HG03025 (cell line): ENCODE measurements around the gene CLEC4G.

Source experiments
- ATAC-seq: cut with Tn5 transposase; IDR thresholded peaks from one replicate; pipeline ENCODE4 v1.9.1; 2021; ENCODE audit warnings: mild to moderate bottlenecking, moderate library complexity; ENCODE audit not compliant: unreplicated experiment, low FRiP score

The CLEC4G gene

DNA sequence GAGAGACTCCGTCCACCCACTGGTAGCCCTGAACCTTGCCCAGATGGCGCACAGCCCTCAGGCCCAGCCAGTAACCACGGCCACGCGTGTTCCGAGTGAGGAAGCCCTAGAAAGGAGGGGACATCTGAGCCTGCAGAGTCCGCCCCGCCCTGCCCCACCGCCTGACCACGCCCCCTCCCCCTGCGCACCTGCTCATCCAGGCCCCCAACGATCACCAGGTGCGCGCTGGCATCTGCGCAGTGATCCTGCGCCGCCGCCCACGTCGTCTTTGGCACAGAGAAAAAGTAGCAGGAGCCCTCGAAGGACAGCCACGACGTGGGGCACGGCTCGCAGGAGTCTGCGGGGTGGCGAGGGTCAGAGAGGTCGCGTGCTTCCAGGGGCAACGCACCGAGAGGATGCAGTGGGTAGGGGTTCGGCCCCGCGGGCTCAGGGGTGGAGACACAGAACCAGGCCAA is 2.1 kb downstream of the CLEC4G start:
- no peak for ATAC-seq

DNA sequence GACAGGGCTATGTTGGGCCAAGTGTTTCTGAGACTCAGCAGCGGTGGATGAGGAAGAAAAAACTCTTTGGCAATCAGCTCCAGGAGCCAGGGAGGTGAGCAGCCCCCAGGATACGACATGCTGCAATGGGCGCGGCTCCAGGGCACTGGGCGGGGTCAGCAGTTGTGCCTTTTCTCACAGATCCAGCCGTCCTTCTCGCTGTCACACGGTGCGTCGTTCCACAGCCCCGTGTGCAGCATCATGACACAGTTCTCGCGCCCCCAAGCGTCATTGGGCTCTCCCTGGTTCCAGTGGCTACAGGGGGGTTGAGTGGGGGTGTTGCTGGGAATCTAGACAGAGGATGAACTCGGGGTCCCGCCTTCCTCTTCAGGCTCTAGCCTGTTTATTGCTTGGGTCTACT is 2.7 kb downstream of the CLEC4G start:
- ATAC-seq = no peak

DNA sequence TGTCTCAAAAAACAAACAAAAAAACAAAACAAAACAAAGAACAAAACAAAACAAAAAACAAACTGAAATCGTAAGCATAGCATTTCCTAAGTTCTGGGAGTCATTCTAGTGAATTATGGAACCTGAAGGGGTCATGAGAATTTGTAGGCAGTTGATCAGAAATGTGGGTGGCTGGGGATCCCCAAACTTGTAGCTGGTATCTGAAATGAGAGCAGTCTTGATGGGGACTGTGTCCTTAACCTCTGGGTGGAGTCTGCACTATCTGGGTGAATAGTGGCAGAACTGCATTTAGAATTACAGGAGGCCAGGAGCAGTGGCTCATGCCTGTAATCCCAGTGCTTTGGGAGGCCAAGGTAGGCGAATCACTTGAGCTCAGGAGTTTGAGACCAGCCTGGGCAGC is 6.1 kb downstream of the CLEC4G start:
- no peak for ATAC-seq

DNA sequence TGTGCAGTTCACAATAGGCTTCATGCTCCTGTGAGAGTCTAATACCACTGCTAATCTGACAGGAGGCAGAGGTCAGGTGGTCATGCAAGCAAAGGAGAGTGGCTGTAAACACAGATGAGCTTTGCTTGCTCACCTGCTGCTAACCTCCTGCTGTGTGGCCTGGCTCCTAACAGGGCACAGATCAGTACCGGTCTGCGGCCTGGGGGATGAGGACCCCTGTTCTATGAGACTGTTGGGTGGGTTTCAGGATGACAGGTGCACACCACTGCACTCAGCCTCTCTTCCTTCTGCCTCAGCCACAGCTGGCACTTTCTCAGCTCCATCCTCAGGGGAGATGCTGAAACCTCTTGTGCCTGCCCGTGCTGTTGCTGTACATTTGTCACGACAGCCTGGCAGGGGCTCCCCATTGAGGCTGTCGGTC is 9.7 kb downstream of the CLEC4G start:
- no peak for ATAC-seq

DNA sequence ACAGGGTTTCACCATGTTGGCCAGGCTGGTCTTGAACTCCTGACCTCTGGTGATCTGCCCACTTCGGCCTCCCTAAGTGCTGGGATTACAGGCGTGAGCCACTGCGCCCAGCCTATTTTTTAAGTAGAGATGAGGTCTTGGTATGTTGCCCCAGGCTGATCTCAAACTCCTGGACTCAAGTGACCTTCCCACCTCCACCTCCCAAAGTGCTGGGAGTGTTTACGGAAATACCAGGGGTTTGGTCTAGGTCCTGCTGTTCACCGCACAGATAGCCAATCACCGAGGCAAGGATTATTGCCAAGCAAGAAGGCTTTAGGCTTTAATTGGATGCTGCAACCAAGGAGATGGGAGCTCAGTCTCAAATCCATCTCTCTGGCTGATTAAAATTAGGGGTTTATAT is 11.6 kb downstream of the CLEC4G start:
- ATAC-seq = no peak

DNA sequence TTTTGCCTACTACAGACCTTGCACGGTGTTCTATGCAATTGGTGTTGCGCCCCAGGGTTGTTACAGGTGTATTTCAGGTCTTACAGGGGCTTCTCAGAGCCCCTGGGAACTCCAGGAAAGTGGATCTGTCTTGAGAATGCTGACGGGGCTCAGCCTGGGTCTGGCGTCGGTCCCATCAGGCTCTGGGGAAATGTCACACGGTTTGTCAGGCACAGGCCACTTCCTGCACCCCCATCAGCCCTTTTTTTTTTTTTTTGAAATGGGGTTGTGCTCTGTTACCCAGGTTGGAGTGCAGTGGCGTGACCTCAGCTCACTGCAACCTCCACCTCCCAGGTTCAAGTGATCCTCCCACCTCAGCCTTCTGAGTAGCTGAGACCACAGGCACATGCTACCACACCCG is 13.2 kb downstream of the CLEC4G start:
- no peak for ATAC-seq

DNA sequence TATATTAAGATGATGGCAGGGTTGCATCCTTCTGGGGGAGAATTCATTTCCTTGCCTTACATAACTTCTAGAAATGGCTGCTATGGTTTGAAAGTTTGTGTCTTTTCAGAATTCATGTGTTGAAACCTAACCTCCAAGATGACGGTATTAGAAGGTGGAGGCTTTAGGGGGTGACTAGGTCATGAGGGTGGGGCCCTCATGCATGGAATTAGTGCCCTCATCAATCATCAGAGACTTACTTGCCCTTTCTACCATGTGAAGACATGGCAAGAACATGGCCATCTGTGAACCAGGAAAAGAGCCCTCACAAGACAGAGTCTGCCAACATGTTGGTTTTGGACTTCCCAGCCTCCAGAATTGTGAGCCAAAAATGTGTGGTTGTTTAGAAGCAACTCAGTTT is 15.1 kb downstream of the CLEC4G start:
- ATAC-seq = no peak

DNA sequence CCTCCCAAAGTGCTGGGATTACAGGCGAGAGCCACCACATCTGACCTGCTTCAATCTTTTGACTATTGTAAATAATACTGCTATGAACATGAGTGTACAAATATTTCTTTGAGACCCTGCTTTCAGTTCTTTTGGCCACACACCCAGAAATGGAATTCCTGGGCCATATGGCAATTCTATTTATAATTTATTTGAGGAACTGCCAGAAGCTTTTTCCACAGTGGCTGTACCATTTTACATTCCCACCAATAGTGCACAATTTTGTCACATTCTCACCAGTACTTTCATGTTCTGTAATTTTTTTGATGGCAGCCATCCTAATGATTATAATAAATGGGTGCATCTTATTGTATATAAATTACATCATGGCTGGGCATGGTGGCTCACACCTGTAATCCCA is 16.2 kb downstream of the CLEC4G start:
- no peak for ATAC-seq

DNA sequence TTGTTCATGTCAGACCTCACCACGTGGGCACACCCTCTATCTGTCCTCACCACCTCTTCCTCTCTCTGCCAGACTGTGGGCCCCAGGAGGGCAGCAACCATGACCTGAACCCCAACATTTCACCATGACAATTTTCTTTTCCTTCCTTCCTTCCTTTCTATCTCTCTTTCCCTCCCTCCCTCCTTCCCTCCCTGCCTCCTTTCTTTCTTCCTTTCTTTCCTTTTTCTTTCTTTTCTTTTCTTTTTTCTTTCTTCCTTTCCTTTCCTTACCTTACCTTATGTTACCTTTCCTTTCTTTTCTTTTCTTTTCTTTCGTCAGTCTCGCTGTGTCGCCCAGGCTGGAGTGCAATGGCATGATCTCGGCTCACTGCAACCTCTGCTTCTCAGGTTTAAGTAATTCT is 21.3 kb downstream of the CLEC4G start:
- ATAC-seq = no peak

DNA sequence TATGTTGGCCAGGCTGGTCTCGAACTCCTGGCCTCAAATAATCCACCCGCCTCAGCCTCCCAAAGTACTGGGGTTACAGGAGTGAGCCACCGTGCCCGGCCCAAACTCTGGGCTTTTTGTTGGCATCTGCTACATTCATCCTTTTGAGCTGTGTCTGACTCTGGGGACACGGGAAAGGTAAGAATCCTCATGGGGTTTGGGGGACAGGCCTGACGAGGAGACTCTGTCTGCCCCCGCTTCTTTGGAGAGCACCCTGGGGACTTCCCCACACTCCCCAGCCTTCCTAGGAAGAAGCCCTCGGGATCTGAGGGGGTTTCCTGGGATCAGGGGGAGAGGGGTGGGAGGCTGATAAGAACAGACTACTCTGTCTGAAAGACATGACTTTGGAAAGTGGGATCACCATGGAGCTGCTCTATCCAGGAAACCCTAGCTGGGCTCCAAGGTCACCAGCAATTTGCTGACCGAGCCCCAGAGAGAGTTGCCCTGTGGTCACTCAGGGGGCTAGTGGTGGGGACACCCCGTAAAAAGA is 21.9 kb downstream of the CLEC4G start:
- ATAC-seq = no peak

DNA sequence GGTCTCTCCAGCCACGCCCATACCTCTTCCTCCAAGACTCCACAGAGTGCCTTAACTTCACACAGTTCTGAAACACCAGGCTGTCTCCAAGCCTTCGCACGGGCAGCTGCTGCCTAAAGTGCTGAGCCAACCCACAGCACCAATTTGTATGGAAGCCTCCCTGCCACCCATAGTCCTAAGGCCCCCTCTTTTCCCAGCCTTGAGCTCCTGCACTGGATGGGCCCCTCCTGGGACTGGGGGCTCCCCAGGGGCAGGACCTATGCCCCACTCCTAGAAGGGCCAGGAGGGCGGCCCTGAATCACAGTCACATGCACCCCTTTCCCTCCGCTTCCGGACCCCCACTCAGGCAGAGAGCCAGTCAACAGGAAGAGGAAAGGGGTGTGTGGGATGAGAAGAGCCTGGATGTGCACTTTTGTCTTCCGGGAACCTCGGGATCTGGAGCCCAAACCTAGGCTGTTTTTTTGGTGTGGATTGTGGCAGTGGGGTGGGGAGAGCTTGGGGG is 24.9 kb downstream of the CLEC4G start:
- ATAC-seq = no peak

DNA sequence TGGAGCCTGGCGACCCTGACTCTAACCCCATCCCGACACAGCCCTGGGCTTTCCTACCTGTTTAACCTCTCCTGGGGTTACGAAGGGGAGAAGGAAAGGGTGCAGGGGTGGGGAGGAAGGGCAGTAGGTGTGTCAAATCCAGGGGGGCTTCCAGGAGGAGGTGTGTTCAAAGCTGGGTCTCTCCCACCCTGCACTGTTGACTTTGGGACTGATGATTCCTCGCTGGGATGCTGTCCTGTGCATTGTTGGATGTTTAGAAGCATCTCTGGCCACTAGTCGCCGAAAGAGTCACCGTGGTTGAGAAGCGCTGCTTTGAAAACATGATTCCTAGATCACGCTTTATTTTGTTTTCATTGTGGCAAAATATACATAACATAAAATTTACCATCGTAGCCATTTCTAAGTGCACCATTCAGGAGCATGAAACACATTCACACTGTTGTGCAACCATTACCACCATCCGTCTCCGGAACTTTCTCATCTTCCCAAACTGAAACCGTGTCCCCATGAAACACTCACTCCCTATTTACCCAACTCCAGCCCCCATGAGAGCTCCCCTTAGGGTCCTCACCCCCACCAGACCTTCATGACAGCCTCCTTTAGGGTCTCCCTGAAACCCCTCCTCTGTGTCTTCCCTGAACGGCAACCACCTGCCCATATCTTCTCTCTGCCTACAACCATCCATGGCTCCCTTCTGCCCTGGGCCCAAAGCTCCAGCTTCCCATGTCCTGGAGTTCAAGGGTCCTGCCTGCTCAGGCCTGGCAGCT is 25.5 kb downstream of the CLEC4G start:
- no peak for ATAC-seq

DNA sequence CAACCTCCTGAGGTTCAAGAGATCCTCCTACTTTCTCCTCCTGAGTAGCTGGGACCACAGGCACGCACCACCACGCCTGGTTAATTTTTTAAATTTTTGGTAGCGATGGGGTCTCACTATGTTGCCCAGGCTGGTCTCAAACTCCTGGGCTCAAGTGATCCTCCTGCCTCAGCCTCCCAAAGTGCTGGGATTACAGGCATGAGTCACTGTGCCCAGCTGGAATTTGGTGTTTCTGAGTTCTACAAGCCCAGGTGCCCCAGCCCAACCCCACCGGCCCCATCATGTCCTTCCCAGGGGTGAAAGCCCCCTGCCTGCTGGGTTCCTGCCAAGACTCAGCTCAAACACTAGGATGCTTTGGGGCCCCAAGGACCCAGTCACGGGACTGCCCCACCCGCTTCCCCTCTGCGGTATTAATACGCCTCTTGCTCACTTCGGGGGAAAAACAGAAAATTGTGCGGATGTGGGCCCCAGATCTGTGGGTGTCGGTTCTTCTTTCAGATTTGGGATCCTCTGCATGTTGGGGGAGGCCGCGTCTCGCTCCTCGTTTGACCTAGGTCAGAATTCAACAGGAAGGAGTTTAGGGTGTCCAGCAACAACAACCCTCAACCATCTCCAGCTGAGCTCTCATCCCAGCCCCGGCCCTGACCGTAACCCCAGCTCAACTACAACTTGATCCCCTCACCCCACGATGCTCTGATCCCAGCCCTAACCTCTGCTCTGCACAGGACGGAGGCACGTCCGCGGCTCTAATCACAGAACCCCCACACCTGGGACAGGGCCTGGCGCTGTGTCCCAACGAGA is 26.3 kb downstream of the CLEC4G start:
- ATAC-seq = no peak

DNA sequence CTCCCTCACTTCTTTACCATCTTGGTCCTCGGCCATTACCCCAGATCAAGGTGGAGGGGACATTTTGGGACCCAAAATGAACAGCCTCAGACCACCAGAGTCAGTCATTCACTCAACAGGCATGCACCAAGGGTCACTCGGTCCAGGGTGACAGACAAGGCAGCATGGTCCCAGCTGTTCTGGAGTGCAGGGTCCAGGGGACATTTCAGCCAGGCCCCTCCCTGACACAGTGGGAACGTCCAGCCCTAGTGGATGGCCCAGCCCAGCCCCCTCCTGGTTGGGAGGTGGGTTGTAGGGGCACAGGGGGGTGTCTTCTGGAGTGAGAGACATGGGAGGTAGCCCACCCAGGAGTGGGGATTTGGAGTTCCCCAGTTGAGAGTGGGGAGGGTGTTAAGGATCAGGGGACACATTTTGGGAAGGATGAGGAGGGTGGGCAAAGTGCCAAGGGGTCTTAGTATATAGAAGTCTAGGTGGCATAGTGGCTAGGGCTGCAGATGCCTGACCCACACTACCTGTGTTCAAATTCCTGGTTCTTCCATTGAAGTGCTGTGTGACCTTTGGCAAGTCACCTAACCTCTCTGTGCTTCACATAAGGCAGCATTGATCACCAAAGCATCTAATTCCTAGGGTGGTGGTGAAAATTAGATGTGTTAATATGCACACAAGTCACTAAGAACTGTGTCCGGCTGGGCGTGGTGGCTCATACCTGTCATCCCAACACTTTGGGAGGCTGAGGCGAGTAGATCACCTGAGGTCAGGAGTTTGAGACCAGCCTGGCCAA is 27.4 kb downstream of the CLEC4G start:
- ATAC-seq = no peak

DNA sequence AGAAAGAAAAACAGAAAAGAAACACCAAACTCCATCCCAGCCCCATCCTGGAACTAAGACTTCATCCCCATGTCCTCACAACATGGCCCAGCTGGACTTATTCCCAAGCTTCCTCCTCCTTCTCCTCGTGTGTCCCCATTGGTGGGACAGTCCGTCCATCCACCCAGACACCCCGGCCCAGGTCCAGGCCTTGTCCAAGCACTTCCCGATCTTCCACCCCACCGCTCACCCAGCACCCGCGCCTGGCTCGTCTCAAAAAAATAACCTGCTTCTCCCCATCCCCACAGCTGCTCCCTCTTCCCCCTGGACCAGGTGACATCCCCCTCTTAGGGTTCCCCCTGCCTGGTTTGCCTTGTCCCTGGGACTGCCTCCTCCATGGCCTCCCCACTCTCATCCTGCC is 28.6 kb downstream of the CLEC4G start:
- no peak for ATAC-seq

DNA sequence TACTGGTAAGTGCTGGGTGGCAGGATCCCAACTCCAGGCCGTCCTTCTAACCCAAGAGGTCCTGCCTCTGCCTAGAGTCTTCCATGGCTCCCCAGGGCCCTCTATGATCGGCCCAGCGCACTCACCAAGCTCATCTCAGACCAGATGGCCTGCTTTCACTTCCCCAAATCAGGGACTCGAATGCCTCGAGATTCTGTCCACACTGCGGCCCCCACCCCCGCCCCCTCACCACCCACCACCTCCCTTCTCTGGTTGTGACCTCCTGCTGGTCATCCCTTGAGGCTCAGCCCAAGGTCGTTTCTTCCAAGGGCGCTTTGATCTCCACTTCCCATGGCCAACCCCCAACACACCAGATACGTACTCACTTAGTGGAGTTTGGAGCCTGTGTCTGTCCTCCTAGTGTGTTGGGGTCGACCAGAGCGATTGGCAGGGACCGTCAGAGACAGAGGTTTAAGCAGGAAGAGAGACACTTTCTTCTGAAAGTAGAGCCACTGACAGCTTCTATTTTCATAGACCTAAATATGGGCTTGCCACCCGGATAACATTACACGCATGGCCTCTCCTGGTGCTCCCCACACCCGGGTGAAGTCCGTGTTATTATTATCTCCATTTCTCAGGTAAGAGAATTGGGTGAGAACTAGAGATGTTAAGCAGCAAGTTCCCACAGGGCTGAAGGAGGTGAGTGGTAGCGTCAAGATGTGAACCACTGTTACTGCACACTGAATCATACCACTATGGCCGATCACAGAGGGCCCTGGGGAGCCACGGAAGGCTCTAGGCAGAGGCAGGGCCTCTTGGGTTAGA is 30.1 kb downstream of the CLEC4G start, which contains the start of gene FCER2:
Gene FCER2, minus strand, starts transcription at position 478 of the 804 bp plus-strand sequence. CDS start 2,371 bp downstream, outside the sequence.
- ATAC-seq = peak; percentile 50

DNA sequence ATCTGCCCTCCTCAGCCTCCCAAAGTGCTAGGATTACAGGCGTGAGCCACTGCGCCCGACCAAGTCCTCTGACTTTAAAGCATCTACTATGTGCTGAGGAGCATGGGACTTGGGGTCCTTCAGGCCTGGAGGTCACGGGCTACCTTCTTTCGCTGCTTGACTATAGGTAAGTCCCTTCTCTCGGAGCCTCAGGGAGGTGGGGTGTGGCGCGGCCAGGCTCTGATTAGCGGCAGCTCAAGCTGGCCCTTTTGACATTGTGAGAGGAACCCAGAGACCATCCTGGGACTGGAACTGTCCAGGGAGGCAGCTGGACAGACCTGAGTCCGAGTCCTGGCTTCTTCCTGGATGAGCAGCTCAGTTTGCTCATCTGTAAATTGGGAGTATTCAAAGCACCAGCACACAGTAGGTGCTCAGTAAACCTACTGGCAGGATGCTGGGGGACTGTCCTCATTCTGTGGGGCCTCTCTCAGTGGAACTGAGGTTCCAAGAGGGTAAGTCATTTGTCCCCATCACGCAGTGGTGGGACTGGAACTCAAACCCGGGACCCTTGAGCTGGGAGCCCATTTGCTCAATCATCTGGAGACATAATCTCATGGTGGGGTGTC is 30.8 kb downstream of the CLEC4G start:
- no peak for ATAC-seq

DNA sequence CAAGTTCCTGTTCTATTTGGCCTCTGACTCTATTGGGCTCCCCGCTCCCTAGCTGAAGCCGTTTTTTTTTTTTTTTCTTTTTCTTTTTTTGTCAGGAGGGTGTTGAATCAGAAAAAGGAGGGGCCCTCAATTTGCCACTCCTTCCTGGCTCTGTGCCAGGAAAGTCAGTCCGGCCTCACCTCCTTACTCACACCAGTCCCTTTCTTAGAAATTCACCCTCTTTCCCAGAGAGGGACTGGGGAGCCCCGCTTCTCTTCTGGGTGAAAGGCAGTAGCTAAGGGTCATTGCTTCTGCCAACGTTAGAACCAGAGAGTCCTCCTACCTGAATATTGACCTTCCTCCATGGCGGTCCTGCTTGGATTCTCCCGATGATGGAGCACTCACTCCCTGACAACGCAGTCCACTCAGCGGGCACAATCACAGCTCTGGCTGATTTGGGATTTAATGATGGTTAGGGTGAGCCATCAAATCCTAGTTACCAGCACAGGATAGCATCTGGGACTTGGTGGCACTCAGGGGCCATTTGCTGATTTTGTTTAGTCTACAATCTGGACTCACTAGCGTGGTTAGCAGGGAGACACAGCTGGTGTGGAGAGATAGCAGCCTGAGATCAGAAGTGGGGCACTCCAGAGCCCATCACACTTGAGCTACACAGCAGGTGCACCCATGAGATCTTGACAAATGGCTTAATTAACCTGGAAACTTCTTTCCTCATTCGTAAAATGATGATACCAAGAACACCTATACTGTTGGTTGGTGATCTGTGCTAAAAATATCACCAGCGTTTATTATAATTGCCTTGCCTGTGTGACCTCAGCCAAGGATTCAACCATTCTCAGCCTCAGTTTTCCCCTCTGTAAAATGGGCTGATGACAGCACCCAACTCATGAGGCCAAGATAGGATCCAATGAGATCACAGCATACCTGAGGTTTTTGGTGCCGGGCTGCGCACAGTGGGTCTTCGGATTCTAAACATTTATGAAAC is 32.2 kb downstream of the CLEC4G start:
- ATAC-seq = no peak
